Activated naive CD8-positive, alpha-beta T cell treated with anti-CD3 and anti-CD28 coated beads for 36 hours (primary cell): ENCODE data around the gene ARL5A. TPM values are rescaled to one million over a fixed set of nuclear protein-coding genes. Genes with fewer than 3 reads are reported as not detected.
A peak's percentile ranks its signal among the peaks of the same experiment; 100 is the strongest.
"Not testable (repeated sequence)": the region's sequence is repeated elsewhere in the genome, so short reads cannot be mapped to it uniquely, and the experiment has no call there.

Source experiments
- DNase-seq: peaks from one replicate; pipeline ENCODE4 v3.0.0; 2021
- H3K27ac Mint-ChIP-seq: one replicate; pipeline ENCODE4 v1.8.0; 2022; ENCODE audit warnings: mild to moderate bottlenecking, moderate library complexity, mixed read lengths
- H3K27me3 Mint-ChIP-seq: one replicate; pipeline ENCODE4 v1.8.0; 2022; ENCODE audit warnings: mild to moderate bottlenecking, mixed read lengths
- H3K36me3 Mint-ChIP-seq: one replicate; pipeline ENCODE4 v1.8.0; 2021; ENCODE audit warnings: mild to moderate bottlenecking, mixed read lengths
- H3K4me1 Mint-ChIP-seq: one replicate; pipeline ENCODE4 v1.8.0; 2021; ENCODE audit warnings: mixed read lengths
- H3K4me3 Mint-ChIP-seq: one replicate; pipeline ENCODE4 v1.8.0; 2022; ENCODE audit warnings: mild to moderate bottlenecking, moderate library complexity, mixed read lengths
- H3K9me3 Mint-ChIP-seq: one replicate; pipeline ENCODE4 v1.8.0; 2022; ENCODE audit warnings: mixed read lengths
- total RNA-seq, 2 experiments: library from RNA; stranded (reverse); gene quantifications; one replicate each; pipeline ENCODE4 v1.2.3, GENCODE V29; 2021

ARL5A gene, protein sequence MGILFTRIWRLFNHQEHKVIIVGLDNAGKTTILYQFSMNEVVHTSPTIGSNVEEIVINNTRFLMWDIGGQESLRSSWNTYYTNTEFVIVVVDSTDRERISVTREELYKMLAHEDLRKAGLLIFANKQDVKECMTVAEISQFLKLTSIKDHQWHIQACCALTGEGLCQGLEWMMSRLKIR
- total RNA-seq: 10 to 100 TPM; 81.2 to 81.7 TPM

DNA sequence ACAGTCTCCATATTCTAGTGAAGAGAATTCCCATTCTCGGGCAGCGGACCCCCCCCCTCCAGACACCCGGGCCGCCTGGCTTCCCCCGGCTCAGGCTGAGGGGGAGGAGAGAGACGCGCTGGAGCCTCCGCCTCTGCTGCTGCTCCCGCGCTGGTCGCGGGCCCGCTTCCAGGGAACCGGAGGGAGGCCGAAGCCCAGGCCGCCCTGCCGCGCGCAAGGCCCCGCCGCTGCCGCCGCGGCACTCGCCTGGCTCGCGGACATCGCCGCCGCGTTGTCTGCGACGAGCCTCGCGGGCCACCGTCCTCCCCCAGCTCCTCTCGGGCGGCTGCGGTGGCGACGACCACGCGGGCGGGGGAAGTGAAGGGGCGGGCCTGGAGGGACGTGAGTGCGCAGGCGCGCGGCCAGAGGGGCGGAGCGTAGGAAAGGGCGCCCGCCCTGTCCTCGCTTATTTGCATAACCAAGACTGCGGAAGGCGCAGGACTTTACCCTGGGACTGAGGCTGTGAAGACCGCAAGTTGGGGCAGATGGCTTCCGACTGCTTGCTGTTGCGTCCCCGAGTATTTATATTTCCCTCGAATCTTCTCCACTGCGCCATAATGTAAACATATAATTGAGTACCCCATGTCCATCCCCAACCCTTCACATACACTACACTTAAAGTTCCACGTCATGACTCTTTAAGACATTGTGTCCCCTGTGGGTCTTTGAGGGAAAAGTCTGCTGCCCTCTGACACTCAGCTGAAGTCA is at the start of gene ARL5A:
Gene ARL5A, minus strand, starts transcription at position 279 of the 747 bp plus-strand sequence. Its CDS starts 245 bp downstream, at position 34.
- no peaks in the 10 kb centered on the region for H3K9me3 Mint-ChIP-seq
- DNase-seq: peak; percentile 96
- H3K4me1 Mint-ChIP-seq: peaks cover 40% of the 10 kb centered on the region
- H3K36me3 Mint-ChIP-seq: peaks cover 10% of the 10 kb centered on the region
- H3K27ac Mint-ChIP-seq: peak within 1 kb of the TSS; percentile 85
- no peaks in the 10 kb centered on the region for H3K27me3 Mint-ChIP-seq
- peak within 1 kb of the TSS; percentile 92 for H3K4me3 Mint-ChIP-seq

DNA sequence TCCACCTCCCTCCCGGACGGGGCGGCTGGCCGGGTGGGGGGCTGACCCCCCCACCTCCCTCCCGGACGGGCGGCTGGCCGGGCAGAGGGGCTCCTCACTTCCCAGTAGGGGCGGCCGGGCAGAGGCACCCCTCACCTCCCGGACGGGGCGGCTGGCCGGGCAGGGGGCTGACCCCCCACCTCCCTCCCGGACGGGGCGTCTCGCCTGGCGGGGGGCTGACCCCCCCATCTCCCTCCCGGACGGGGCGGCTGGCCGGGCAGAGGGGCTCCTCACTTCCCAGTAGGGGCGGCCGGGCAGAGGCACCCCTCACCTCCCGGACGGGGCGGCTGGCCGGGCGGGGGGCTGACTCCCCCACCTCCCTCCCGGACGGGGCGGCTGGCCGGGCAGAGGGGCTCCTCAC is 47.4 kb upstream of the ARL5A start:
- not testable (repeated sequence) for H3K27ac Mint-ChIP-seq, H3K4me1 Mint-ChIP-seq, H3K4me3 Mint-ChIP-seq, H3K9me3 Mint-ChIP-seq, DNase-seq, H3K27me3 Mint-ChIP-seq, H3K36me3 Mint-ChIP-seq

DNA sequence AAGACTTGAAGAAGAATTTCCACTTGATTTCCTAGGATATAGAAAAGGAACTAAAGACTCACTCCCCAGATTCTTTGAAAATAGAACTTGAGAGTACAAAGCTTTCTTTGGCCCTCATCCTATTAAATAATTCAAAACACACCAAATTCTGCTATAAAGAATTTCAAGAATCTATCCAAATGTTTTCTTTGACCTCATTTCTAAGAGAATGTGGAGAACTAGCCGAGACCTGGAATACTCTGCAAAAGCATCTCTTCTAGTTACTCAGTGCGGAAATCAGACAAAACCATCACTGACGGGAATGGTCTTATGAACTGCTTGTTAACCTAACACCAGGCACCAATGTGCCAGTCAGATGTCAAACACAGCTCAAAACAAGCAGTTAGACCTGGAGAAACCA is 44.2 kb upstream of the ARL5A start:
- Mint-ChIP-seq H3K27me3 (peaks cover 3% of the 10 kb centered on the region), H3K4me1 (no peaks in the 10 kb centered on the region), H3K4me3 (no peak overlapping the region), H3K27ac (no peak overlapping the region), H3K9me3 (no peaks in the 10 kb centered on the region), H3K36me3 (no peaks in the 10 kb centered on the region)
- no peak for DNase-seq

DNA sequence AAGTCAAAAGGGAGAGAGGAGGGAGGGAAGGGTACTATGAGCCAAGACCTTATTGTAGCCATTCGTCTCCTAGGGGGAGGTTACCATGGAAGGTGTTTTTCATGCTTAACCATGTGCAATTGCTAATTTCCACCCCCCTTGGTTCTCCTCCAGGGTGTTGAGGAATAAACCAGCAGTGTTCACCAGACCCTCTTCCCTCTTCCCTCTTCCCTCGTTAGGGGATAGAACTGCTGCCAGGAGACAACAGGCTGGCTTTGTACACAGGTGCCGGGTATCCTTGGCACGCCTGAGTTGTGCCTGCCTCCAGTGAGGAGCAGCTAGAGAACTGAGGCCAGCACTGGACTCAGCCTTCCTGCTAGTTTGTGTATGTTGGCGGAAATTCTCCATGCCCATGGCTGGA is 41.1 kb upstream of the ARL5A start:
- no peak overlapping the region for H3K27ac Mint-ChIP-seq
- H3K9me3 Mint-ChIP-seq: no peaks in the 10 kb centered on the region
- DNase-seq: no peak
- H3K36me3 Mint-ChIP-seq: no peaks in the 10 kb centered on the region
- no peaks in the 10 kb centered on the region for H3K4me1 Mint-ChIP-seq
- H3K4me3 Mint-ChIP-seq: no peak overlapping the region
- H3K27me3 Mint-ChIP-seq: peaks cover 3% of the 10 kb centered on the region

DNA sequence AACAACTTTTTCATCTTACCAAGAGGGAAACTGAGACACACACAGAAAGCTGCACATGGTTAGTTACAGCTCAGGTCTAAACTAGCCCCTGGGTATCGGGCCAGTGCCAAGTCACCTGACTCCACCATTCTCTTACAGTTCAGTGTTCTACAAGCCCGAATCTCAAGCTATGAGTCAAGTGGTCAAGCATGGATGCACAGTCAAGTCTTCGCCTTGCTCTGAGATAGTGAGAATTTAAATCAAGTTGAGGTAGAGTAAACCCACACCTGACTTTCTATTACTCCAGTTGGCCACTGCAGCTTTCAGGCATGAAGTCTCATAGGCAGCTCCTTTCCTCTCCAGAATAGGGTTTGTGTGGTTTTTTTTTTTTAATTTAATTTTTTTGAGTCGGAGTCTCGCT is 34.5 kb upstream of the ARL5A start:
- Mint-ChIP-seq H3K27me3 (no peaks in the 10 kb centered on the region), H3K27ac (no peak overlapping the region), H3K9me3 (no peaks in the 10 kb centered on the region), H3K4me3 (no peak overlapping the region), H3K36me3 (no peaks in the 10 kb centered on the region), H3K4me1 (no peaks in the 10 kb centered on the region)
- no peak for DNase-seq

DNA sequence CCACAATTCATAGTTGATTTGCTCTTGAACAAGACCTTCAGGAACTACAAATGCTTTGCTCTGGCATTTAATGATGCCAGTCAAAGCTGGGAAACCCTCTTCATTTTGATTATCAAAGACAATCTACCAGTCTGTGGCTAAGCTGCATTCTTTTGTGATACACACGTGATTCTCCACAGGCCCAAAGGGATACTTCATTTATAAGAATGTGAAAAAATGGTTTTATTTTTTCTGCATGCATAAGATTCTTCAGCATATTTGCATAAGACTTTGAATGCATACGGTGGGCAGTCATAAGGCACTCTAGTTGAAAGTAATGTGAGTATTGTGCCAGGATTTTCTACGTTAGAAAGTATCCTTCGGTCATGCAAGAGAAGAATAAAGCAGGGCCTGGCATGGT is 33.0 kb upstream of the ARL5A start:
- no peak for DNase-seq
- Mint-ChIP-seq H3K4me1 (no peaks in the 10 kb centered on the region), H3K27ac (no peak overlapping the region), H3K9me3 (no peaks in the 10 kb centered on the region), H3K27me3 (no peaks in the 10 kb centered on the region), H3K4me3 (no peak overlapping the region), H3K36me3 (no peaks in the 10 kb centered on the region)

DNA sequence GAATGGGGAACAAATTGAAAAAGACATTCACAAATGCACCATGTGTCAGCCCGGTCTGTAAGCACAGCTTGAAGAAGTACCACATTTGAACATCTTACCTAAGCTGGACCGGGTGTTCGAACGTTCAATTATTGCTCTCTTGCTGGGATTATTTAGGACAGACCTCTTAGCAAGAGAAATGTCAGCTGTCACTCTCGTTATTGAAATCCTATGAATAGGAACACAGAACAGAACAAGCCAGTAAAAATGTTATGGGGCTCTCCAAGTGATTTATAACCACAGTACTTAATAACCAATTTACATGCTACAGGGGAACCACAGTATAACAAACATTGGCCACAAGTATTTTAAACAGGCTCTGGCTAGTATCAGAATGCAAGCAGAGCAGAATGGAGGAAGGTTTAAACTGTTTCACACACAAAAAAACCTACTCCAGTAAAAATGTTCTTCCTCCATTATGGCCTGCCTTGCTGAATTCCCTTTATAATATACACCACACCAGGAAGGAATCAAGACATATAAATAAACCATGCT is 32.5 kb upstream of the ARL5A start:
- Mint-ChIP-seq H3K36me3 (no peaks in the 10 kb centered on the region), H3K27me3 (no peaks in the 10 kb centered on the region), H3K27ac (no peak overlapping the region), H3K4me3 (no peak overlapping the region), H3K4me1 (no peaks in the 10 kb centered on the region), H3K9me3 (no peaks in the 10 kb centered on the region)
- DNase-seq: no peak

DNA sequence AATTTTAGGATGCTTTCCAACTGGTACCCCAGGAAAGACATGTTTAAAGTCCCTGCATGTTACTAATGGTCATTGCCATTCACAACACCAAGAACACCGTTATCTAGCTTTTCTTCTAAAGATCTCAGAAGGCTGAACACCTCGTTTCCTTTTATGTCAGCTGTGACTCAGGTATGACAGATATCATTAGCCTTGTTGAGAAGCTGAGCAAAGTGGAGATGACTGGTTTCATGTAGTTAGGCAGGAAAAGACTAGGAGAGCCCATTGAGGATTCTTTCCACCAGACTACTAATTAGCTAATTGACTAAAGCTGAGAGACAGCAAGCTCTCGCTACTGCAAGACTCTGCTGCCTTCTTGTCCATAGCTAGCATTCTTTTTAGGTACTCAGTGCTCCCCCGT is 32.0 kb upstream of the ARL5A start:
- Mint-ChIP-seq H3K36me3 (no peaks in the 10 kb centered on the region), H3K27ac (no peak overlapping the region), H3K27me3 (no peaks in the 10 kb centered on the region), H3K4me3 (no peak overlapping the region), H3K4me1 (no peaks in the 10 kb centered on the region), H3K9me3 (no peaks in the 10 kb centered on the region)
- DNase-seq: no peak

DNA sequence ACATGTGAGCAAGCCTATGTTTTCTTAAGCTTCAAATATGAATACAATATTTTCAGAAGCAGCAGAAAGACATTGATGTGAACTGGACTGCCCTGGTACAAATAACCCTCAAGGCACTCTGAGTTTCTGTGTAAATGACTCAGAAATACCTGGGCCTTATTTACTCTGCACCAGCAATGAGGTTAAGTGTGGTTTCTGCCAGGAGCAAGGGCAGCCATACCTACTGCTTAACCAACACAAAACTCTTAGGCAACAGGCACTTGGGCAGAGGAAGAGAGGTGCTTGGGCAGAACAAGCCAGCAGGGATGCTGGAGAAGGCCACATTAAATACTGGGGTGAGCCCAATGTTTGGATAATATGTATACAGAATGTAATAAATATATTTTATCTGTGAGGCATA is 29.4 kb upstream of the ARL5A start:
- no peaks in the 10 kb centered on the region for H3K27me3 Mint-ChIP-seq
- H3K4me3 Mint-ChIP-seq: no peak overlapping the region
- no peaks in the 10 kb centered on the region for H3K36me3 Mint-ChIP-seq
- peaks cover 5% of the 10 kb centered on the region for H3K4me1 Mint-ChIP-seq
- no peaks in the 10 kb centered on the region for H3K9me3 Mint-ChIP-seq
- DNase-seq: no peak
- no peak overlapping the region for H3K27ac Mint-ChIP-seq

DNA sequence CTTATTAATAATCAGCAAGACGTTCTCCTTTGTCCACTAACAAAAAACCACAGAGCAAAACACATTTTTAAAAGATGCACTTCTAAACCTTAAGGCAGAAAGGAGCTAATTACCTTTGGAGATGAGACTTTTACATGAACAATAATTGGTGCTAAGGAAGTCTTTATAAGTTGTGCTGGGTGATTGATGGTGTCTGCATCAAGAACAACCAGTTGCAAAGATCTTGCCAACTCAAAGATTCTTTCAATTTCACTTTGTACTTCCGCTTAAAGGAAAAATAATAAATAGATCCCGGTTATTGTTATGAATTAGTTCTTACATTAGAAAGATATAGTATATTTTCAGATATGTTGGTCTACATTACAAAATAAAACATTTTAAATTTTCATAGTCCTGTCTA is 26.9 kb upstream of the ARL5A start:
- Mint-ChIP-seq H3K4me3 (no peak overlapping the region), H3K36me3 (no peaks in the 10 kb centered on the region), H3K9me3 (no peaks in the 10 kb centered on the region), H3K27me3 (no peaks in the 10 kb centered on the region), H3K4me1 (peaks cover 5% of the 10 kb centered on the region), H3K27ac (no peak overlapping the region)
- no peak for DNase-seq

DNA sequence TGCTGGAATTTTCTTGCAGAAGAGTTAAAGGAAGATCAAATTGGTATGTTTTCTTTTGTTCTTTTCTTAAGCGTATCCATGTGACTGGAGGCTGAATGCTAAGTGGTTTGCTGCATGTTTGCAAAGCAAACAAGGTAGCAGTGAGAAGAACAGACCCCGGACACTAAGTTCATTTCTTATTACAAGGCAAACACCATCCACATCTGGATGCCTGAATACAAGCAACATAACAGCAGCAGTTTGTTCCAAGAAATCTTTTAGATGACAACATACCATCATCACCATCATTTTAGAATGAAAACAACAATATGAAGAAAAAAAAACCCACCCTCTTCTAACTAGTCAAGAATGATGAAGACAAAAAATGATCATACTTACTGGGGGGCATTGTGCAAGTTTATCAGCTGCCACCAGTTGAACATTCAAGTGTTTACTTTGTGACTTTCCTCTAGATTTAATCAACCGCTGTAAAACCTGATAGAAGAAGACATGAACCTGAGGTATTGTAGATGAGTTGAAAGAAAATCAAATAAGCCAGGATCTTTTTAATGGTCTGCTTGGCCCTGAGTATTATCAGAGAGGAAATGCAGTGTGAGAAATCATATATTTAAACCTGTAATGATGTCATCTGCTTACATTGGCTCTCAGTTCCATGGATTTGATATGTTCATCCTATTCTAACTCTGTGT is 25.0 kb upstream of the ARL5A start:
- Mint-ChIP-seq H3K4me3 (no peak overlapping the region), H3K9me3 (no peaks in the 10 kb centered on the region), H3K36me3 (no peaks in the 10 kb centered on the region), H3K27ac (no peak overlapping the region), H3K4me1 (peaks cover 5% of the 10 kb centered on the region), H3K27me3 (no peaks in the 10 kb centered on the region)
- DNase-seq: no peak

DNA sequence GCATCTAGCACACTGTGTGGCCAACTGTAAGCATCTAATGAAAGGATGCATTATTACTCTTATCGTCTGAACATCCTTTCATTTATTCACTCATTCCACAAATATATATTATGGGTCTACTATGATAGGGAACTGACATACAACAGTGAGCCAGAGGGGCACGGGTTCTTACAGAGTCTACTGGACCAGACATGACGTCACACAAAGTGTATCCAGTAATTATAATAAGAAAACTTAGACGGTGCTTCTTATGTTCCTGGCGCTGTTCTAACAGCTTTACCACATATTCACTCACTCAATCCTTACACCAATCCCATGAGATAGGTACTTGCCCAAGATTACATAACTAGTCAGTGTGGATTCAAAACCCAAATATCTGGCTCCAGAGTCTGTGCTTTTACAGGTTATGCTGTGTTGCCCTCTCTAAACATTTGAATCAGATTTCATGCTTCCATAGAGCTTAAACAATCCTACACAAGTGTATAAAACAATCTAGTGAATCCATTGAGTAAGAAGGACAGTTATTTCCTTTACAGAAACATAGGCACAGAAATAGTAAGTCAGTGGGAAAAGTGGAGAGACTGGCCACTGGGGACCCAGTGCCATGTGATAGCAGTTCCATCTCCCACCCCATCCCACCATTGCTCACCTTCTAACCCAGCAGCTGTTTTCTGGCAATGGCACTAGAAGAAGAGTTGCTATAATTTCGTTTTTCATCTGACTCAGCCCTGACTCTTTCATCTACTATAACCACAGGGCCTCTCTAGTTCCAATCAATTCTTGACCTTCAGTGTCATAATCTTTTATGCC is 24.2 kb upstream of the ARL5A start:
- Mint-ChIP-seq H3K9me3 (no peaks in the 10 kb centered on the region), H3K27me3 (no peaks in the 10 kb centered on the region), H3K27ac (no peak overlapping the region), H3K36me3 (no peaks in the 10 kb centered on the region), H3K4me1 (peaks cover 5% of the 10 kb centered on the region), H3K4me3 (no peak overlapping the region)
- DNase-seq: no peak

DNA sequence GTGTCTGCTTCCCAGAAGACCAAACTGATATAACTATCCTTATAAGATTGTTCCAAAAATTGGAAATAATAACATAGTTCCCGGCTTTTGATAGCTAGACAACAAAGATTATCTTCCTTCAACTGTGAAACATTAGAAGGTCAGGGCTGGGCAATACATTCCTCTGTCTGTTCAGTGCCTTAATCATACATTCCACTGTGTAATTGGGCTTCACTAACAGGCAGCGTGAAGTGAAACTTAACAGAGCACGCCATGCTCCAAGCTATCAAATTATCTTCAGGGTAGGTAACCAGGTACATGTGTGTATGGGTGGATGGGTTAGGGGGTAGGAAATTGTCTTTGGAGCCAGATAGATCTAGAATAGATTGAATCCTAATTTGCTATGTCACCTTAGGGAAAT is 23.5 kb upstream of the ARL5A start:
- Mint-ChIP-seq H3K4me1 (peaks cover 5% of the 10 kb centered on the region), H3K27me3 (no peaks in the 10 kb centered on the region), H3K4me3 (no peak overlapping the region), H3K36me3 (no peaks in the 10 kb centered on the region), H3K9me3 (no peaks in the 10 kb centered on the region), H3K27ac (no peak overlapping the region)
- no peak for DNase-seq

DNA sequence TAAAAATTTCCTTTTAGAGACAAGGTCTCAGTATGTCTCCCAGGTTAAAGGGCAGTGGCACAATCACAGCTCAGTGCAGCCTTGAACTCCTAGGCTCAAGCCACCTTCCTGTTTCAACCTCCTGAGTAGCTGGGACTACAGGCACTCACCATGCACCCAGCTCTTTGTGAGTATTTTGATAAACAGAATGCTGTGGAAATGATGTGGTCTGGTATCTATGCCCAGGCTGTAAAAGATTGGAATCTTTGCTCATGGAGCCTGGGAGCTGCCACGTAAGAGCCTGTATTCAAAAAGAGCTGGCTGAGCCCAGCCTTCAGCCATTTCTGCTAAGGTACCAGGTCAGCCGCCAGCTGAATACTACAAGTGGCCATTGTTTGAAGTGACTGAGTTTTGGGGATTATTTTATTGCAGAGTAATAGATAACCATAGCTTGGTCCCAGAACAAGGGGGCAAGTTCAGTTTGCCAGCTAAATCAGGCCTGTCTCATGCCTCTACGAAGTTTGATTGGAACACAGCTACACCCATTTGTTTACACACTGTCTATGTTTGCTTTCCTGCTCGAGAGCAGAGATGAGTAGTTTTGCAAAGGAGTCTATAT is 21.3 kb upstream of the ARL5A start:
- H3K4me3 Mint-ChIP-seq: no peak overlapping the region
- no peak for DNase-seq
- no peaks in the 10 kb centered on the region for H3K36me3 Mint-ChIP-seq
- H3K27me3 Mint-ChIP-seq: no peaks in the 10 kb centered on the region
- H3K27ac Mint-ChIP-seq: no peak overlapping the region
- no peaks in the 10 kb centered on the region for H3K9me3 Mint-ChIP-seq
- peaks cover 5% of the 10 kb centered on the region for H3K4me1 Mint-ChIP-seq

DNA sequence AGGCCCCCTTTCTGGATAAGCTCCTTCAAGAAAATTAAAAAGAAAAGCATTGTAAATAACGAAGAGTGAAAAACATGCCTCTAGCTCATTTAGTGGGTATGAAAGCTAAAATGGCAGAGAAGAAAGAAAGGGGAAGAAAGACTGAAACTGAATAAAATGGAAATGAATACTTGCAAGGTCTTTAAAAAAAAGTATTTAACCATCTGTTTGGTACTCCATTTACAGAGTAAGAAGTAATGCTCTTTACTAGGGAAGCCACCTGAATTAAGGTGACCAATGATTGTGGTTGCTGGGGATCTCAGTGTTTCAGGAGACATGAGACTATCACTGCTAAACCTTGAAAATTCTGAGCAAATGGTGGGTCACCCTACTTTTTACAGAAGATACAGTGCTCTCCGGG is 17.7 kb upstream of the ARL5A start:
- Mint-ChIP-seq H3K4me3 (no peak overlapping the region), H3K9me3 (no peaks in the 10 kb centered on the region), H3K27me3 (peaks cover 7% of the 10 kb centered on the region), H3K36me3 (no peaks in the 10 kb centered on the region), H3K4me1 (no peaks in the 10 kb centered on the region), H3K27ac (no peak overlapping the region)
- no peak for DNase-seq
